ENCODE results near the gene BCL2.

BCL2 gene

GRCh38 chr18:63177919-63178821, 141.4 kb downstream of the BCL2 start:
- no peak for DNase-seq

- DNase-seq, result no peak
These were observed 142.3 kb downstream of the BCL2 start for GRCh38 chr18:63177259-63177658.

DNA sequence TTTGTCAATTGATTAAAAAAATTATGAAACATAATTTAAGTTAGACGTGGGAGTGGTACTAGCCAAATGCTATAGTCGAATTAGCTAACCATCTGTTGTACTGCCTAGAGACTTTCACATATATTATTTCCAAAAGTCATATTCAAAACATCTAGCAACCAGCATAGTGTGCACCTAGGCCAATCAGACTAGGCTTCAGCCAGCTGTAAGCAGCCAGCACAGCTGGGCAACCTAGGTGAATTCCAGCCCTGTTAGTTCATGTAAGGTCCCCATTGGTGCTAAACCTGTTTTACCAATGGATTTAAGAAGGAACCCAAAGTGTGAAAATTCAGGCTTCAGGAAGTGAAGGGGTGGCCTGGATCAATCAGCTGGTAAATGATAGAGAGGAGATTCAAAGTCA, 144.3 kb downstream of the BCL2 start:
- DNase-seq, result no peak

GRCh38 chr18:63173983-63174382, 145.6 kb downstream of the BCL2 start:
- DNase-seq, result no peak

GRCh38 chr18:63169853-63170252, 149.7 kb downstream of the BCL2 start:
- no peak for DNase-seq

- DNase-seq, result no peak
These were observed 151.3 kb downstream of the BCL2 start for GRCh38 chr18:63168287-63168686.

DNA sequence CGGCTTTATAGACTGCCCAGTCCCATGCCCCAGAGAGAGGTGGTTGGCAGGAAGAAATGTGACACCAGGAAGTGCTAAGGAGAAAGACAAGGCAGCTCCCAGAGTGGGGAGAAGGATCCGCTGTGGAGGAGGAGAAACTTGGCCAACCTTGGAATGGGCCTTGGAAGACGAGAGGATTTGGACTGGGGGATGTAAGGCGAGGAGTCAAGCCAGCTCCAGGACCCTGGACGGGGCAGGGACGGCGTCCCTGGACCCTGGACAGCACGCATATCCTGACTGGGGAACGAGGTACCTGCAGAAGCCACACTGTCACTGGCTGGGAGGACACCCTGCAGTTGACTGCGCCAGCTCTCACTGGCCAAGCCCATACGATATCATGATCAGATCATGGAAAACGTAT, 153.4 kb downstream of the BCL2 start:
- no peak for DNase-seq

GRCh38 chr18:63164396-63164795, 155.2 kb downstream of the BCL2 start:
- no peak for DNase-seq

DNA sequence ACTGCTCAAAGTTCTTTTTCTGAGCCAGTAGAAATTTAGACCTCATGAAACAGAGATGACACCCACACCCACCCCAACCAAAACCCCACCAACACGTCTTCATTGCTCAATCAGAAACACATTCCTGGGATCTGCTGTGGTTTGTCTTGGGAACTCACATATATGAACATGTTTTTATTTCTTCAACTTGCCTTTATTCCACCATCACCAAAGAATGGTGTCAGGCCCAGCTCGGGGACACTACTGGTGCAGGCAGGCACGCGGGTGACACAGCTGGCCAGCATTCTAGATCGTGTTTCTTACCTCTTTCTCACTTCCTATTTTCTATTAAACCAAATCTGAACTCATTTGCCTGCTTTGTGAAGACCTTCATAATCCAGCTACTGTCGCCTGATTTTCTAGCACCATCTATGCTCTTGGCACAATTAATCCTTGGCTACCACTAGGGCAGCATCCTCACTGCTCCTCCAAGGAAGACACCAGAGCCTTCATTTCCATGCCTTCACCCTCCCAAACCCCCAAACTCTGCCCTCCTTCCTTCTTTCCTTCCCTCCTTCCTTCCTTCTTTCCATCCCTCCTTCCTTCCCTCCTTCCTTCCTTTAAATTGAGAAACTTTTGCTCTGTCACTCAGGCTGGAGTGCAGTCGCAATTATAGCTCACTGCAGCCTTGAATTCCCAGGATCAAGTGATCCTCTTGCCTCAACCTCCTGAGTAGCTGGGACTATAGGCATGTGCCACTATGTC, 157.1 kb downstream of the BCL2 start:
- DNase-seq, result no peak

- DNase-seq, result no peak
These were observed 157.8 kb downstream of the BCL2 start for GRCh38 chr18:63161761-63162195.

DNA sequence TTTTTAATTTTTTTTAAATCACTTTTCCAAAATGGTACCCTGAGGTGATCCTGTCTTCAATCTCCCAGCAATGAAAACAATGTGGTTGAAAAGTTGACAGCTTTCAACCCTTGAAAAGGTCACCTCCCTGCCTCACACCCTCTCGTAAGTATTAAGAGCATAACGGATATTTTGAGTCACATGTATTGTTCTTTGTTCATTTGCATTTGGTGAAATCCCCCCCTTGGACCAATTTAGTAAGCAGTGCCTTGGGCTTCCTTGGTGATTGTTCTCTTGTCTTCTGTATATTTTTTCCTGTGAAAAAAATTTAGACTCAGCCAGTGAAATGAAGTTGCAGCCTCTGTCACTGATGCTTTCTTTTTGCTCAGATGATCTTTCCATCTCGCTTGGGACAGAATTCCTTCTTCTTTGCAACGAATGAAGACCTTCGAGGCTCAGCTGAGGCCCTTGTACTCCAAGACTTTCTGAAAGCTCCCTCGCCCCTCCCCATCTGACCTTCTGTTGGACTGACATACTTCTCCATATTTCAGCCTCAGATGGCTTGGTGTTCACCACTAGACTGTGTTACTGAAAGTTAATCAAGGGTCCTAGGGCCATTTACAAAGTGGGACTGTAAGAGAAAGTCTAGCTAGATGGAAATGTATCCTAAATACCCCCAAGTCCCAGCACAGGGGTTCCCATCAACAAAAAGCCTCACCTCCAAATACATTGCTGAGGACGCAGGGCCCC, 158.4 kb downstream of the BCL2 start:
- no peak for DNase-seq

- DNase-seq, result no peak
These were observed 159.2 kb downstream of the BCL2 start for GRCh38 chr18:63160172-63160995.

GRCh38 chr18:63159590-63159989, 160.0 kb downstream of the BCL2 start:
- DNase-seq, result no peak

- no peak for DNase-seq
These were observed 160.8 kb downstream of the BCL2 start for GRCh38 chr18:63158676-63159291.

DNA sequence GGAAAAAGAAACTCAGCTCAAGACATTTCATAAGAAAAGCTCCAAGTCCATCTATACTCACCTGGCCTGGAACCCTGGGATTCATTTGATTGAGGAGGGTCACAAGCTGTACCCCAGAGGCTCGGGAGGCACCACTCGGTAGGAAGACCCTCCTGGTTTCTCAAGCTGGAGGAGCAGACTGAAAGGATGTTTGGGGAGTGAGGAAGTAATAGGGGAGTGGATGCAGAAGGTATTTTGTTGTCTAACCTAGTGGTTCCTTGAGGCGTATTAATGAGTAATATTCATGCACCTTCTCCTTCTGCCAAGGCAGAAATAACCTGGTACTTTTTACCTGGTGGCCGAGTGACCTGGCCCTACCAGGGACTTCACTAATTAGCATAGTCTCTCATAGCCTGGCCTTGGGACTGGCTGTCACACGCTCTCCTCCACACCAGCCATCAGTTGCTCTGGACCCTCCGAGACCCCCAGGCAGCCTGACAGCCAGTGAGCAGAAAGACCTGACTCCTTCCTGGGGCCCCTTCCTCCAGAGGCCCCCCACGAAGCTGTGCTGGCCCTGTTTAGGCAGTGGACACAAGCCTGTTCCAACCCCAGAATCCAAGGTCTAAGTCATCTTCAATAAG, 161.4 kb downstream of the BCL2 start:
- no peak for DNase-seq

GRCh38 chr18:63157293-63158011, 162.1 kb downstream of the BCL2 start:
- DNase-seq, result no peak

DNA sequence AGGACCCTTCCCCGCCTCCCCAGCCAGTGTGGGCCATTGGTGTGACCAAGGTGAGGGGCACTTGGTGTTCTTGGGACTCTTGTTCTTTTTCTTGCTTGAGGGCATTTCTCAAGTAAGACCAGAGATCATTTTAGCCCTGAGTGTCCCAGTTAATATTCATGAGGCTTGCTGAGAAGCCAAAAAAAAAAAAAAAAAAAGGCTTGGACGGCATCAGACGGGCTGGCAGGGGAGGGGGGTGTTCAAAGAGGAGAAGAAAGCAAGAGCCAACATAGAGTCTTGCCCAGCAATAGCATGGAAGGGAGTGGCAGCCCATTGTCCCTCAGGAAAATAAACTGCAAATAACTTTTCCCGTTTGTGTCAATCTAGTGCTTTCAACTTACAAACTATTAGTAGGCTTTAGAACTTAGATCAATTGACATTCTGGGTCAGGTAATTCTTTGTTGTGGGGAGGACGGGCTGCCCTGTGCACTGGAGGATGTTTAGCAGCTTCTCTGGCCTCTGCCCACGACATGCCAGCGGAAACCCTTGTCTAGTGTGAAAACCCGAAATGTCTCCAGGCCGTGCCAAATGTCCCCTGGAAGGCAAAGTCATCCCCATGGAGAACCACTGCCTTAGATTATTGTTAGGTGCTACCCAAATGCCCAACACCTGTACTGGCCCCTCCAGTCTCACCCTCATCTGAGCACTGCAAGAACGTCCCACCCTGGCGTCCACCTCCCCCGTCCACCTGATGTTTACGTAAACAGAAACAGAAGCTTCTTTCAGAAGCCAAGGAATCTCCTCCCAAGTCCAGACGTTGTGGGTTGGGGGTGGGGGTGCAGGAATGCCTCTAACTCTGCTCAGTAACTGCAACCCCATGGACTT, 163.4 kb downstream of the BCL2 start:
- no peak for DNase-seq

- peak; percentile 24 for DNase-seq
These were observed 164.3 kb downstream of the BCL2 start for GRCh38 chr18:63155169-63155852.

Data from NCI-H1694 treated with DMSO at 0.1 percent for 48 hours (cell line).